LHCN-M2 (cell line): ENCODE data around the gene D2HGDH. TPM values are rescaled to one million over a fixed set of nuclear protein-coding genes. Genes with fewer than 3 reads are reported as not detected.
"Not testable (repeated sequence)": the region's sequence is repeated elsewhere in the genome, so short reads cannot be mapped to it uniquely, and the experiment has no call there.

Experiments used
- DNase-seq: peaks from one replicate; pipeline ENCODE4 v3.0.0-alpha.2; 2012; ENCODE audit warnings: low read depth
- total RNA-seq: library from RNA; depleted of rRNA; stranded (reverse); fragments of >200 nt; gene quantifications from 2 replicates; pipeline ENCODE4 v1.2.3, GENCODE V29; 2014

The D2HGDH gene
- total RNA-seq, 1 experiment from 2014 or later, result 12.7 TPM

DNA sequence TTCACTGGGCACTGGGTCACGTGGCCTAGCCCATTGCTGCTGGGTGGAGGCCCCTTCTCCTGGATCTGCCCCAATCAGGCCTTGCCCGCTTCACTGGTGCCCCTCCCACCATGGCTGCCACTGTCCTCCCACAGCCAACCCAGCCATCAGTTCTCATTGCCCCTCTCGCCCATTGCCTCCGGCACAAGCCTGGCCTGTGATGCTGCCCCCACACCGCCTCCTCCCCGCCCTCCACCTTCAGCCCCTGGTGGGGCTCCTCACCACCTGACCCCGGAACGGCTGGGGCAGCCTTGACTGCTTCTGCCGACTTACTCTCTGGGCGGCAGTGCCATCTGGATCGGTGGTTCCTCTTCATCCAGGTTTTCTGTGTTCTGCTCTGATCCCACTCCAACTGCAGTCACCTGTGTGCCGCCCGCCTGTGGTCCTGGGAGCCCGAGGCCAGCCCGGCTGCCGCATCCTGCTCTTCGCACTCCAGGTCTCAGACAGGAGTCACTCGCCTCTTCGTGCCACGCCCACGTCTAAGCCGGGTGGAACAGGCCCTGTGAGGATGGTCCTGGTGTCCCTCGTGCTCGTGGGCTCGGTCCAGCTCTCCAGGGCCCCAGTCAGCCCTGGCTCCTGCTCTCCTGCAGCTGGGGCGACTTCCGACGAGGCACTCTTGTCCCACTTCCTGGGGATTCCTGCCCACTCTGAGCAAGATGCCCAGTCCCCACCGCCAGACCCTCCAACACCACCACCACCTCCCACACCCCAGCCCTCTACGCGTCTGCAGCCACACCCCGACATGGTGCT, 14.2 kb downstream of the D2HGDH start:
- no peak for DNase-seq

DNA sequence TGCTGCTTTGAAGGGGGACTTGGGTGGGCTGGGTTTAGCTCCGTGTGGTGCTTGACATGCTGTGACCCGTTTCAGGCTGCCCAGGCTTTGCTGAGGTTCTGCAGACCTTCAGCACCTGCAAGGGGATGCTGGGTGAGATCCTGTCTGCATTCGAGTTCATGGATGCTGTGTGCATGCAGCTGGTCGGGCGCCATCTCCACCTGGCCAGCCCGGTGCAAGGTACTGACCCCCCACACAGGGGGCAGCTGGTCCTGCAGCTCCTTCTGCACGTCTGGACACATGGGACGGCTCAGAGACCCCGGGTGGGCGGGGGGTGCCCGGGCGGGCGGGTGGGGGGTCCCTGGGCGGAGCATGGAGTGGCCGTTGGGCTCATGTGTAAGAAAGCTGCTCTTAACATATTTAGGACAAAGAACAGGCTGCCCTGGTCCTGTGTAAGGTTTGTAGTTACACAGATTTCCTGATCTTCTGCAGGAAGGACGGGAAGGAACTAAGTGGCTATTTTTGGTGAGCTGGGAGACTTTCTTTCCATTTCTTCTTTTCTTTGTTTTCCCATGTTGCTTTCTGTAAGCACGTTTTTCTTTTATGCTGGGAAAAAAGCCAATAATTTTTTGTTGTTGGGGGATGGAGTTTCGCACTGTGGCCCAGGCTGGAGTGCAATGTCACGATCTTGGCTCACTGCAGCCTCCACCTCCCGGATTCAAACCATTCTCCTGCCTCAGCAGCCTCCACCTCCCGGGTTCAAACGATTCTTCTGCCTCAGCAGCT, 15.8 kb downstream of the D2HGDH start:
- no peak for DNase-seq

DNA sequence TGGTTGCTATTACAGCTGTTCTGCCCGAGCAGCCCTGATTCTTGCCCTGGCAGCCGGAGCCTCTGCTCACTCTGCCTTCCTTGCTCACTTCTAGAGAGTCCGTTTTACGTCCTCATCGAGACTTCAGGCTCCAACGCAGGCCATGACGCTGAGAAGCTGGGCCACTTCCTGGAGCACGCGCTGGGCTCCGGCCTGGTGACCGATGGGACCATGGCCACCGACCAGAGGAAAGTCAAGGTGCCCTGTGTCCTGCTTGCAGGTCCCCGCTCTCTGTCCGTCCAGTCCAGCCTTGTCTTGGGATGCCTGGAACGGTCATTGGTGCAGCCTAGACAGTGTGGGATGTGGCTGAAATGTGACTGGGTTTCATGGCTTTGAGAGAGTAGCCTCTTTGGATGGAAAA, 16.7 kb downstream of the D2HGDH start:
- DNase-seq, result no peak

DNA sequence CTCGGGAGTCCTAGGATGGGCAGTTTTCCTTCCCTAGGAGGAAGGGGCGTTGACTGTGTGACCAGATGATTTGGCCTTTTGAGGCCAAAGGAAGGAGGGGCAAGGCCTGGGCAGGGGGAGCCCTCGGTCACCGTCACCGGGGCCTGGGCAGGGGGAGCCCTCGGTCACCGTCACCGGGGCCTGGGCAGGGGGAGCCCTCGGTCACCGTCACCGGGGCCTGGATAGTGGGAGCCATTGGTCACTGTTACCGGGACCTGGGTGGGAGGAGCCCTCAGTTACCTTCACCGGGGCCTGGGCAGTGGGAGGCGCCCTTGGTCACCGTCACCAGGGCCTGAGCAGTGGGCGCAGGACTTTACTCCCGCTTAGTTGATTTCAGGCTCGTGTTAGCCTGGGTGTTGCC, 17.3 kb downstream of the D2HGDH start:
- DNase-seq, result no peak

DNA sequence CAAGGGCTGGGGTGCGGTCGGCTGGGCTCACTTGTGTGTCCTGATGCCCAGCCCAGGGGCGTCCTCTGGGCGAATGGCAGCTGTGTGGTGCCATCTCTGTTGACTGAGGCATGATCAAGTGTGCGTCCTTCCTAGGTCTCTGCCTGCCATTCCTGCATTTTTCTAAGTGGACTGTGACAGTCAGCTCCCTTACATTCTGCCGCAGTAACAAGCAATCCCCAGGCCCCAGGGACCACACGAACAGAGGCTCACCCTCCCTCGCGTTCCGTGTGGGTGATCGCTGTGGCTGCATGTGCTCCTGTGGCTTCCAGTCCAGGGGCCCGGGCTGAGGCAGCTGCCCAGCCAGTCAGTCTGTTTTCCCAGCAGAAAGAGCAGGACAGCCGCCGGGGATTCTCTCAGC, 17.8 kb downstream of the D2HGDH start:
- no peak for DNase-seq

DNA sequence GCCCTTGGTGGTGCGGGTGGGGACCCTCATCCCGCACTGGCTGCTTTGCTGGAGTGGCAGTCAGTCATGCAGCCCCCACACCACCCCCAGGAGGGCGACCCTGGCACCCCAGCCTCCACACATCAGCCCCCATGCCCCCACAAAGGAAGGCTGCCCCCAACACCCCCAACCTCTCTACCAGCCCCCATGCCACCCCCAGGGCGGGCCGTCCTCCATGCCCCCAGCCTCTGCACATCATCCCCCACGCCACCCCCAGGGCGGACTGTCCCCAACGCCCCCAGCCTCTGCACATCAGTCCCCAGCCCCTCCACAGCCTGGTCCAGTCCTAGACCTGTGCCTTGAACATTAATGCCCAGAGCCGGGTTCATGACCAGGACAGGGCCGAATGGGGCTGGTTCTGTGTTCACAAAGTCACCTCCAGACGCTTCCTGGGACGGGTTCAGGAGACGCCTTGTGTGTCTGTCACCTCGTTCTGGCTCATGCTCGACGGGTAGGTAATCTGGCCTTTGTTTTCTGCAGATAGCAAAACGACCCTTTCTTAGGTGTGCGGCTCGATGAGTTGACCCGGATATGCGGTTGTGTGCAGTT, 18.4 kb downstream of the D2HGDH start:
- DNase-seq, result no peak

DNA sequence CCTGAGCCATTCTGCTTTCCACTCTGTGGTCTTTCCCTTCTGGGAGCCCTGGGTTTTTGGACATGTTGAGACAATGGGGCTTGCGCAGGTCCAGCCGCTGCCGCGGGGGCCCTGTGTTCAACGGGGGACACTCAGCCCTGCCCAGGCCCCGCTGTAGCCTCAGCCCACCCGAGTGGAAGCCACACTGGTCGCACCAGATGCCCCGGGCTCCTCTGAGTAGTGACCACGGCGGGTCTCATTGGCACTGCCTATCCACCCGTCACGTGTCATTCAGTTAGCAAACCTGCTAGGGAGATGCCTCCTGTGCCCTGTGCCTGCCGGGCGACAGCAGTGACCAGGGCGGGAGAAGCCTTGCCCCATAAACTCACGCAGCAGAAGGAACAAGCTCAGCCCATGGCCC, 19.1 kb downstream of the D2HGDH start:
- no peak for DNase-seq

DNA sequence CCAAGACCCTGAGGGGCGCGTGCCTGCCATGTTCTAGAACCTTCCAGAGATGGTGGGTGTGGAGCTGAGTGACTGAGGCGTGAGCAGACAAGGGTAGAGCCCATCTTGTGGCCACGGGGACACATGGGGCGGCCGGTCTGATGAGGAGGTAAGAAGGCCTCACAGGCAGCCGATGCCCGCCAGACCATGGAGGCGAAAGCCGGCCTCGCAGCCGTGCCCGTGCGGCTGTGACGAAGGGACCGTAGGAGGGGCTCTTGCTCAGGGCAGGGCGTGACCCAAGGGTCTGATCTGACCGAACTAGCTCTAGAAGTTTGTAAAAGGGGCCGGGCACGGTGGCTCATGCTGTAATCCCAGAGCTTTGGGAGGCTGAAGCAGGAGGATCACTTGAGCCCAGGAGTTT, 19.6 kb downstream of the D2HGDH start:
- DNase-seq, result no peak

DNA sequence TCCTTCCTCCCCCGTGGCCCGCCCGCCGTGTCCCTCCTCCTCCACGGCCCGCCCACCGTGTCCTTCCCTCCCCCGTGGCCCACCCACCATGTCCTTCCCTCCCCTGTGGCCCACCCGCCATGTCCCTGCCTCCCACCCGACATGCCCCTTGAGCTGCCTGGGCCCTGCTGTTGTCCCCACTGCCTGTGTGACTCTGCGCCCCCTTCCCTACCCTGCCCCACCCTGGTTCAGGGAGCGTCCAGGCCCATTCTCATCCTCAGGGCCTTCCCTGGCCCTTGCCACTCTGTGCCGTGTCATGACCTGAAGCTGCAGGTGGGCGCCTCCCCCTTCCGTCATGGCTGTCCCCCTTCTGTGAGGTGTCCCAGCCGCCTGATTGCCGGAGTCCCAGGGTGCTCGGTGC, 20.7 kb downstream of the D2HGDH start:
- DNase-seq, result no peak

DNA sequence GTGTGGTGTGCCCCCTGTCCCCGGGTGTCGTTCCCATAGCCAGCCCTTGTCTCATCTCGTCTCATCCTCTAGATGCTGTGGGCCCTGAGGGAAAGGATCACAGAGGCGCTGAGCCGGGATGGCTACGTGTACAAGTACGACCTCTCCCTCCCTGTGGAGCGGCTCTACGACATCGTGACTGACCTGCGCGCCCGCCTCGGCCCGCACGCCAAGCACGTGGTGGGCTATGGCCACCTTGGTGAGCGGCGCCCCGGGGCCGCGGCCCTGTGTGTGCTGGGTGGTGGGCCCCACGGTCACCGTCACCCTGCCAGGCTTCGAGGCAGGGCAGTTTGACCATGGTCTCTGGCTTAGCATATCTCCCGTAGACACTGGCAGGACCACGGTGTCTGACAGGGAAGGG, 21.3 kb downstream of the D2HGDH start:
- no peak for DNase-seq

DNA sequence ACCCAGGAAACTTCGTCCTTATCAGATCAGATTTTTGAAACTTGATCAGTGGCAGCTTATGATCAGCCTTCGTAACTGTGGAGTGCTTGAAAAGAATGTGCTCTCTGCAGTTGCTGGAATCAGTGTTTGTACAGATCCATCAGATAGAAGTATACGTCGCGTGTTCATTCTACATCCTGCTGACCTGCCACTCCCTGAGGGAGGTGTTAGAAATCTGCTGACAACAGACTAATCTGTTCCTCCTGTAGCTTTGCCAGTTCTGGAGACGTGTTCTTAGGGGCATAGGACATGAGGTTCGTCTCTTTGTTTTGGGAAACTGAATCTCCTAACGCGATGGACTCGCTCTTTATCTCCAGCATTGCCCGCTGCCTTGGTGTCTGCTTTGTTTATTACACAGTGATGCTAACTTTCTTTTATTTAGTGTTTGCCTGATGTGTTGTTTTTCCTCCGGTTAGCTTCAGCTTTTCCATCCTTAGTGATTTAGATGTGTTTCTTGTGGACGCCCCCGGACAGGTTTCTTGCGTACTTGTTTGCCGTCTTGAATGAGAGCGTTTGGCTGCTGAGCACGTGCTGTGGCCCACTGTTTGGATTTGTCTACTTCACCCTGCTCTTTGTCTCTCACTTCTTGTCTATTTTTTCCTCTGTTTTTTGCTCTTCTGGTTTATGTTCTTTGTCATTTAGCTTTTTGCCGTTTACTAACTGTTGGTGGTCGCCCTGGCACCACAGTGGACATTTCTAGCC, 24.8 kb downstream of the D2HGDH start:
- DNase-seq, result no peak

DNA sequence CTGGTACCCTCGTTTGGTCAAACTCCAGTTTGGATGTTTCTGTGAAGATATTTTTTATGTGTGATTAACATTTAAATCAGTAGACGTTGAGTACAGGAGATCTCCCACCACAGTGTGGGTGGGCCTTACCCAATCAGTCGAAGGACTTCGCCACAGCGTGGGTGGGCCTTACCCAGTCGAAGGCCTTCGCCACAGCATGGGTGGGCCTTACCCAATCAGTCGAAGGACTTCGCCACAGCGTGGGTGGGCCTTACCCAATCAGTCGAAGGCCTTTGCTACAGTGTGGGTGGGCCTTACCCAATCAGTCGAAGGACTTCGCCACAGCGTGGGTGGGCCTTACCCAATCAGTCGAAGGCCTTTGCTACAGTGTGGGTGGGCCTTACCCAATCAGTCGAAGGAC, 25.5 kb downstream of the D2HGDH start:
- DNase-seq, result not testable (repeated sequence)

DNA sequence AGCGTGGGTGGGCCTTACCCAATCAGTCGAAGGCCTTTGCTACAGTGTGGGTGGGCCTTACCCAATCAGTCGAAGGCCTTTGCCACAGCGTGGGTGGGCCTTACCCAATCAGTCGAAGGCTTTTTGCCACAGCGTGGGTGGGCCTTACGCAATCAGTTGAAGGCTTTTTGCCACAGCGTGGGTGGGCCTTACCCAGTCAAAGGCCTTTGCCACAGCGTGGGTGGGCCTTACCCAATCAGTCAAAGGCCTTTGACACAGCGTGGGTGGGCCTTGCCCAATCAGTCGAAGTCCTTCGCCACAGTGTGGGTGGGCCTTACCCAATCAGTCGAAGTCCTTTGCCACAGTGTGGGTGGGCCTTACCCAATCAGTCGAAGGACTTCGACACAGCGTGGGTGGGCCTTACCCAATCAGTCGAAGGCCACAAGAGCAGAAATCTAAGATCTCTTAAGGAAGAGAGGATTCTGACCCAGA, 25.9 kb downstream of the D2HGDH start:
- no peak for DNase-seq

DNA sequence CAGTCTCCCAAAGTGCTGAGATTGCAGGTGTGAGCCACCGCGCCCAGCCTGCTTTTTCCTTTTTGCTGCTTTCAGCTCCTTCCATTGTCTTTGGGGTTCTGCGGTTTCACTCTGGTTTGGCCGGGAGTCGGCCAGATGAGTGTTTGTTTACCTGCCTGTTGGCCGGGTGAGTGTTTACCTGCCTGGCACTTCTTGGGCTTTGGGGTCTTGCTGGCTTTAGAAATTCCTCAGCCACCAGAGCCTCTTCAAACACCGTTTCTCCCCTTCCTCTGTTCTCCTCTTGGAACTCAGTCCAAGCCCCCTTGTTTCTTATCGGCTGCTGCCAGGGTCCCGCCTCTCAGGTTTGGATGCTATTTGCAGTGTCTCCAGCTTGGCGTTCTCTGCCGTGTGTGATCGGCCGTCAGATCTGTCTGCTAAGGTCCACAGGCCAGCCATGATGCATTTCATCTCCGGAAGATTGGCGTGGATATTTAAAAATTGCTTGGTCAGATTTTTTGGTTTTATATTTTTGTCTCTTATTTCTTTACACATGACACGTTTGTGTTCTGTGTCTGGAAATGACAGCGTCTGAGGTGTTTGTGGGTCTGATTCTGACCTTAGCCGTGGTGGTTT, 28.0 kb downstream of the D2HGDH start:
- DNase-seq, result no peak

DNA sequence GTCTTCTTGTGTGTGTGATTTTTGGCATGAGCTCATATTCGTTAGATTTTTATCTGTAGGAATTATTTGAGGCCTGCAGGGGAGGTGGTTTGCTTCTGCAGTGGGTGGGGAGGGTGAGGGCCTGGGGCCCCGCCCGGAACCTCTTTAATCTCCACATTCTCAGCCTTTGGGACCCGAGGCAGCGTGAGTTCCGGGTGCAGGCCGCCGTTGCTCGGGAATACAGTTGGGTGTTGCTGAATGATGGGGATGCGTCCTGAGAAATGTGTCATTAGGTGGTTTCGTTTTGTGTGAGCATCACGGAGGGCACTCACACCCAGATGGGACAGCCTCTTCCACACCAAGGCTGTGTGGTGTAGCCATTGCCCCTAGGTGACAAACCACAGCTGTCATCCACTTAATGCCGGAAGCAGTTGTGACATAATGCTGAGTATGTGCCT, 28.5 kb downstream of the D2HGDH start:
- no peak for DNase-seq

DNA sequence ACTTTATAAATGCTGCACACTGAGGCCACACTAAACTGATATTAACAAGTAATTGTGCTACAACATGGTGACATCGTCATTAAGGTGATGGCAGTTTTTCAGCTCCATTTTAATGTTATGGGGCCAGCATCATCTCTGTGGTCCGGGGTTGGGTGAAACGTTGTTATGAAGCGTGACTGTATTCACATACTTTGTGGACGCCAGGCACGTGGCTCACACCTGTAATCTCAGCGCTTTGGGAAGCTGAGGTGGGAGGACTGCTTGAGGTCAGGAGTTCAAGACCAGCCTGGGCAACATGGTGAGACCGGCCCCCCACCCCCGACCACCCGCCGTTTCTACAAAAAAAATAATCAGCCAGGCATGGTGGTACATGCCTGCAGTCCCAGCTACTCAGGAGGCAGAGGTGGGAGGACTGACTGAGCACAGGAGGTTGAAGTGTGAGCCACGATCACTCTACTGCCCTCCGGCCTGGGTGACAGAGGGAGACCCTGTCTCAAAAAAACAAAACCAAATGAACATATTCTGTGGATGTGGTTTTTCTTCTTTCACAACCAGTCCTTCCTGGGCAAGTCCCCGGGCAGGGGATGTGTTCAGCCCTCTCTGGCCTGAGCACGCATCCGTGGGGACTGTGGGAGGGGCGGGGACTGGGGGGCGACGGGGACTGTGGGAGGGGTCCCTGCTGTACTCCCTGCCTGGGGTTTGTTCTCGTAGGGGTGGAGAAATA, 29.3 kb downstream of the D2HGDH start:
- no peak for DNase-seq

DNA sequence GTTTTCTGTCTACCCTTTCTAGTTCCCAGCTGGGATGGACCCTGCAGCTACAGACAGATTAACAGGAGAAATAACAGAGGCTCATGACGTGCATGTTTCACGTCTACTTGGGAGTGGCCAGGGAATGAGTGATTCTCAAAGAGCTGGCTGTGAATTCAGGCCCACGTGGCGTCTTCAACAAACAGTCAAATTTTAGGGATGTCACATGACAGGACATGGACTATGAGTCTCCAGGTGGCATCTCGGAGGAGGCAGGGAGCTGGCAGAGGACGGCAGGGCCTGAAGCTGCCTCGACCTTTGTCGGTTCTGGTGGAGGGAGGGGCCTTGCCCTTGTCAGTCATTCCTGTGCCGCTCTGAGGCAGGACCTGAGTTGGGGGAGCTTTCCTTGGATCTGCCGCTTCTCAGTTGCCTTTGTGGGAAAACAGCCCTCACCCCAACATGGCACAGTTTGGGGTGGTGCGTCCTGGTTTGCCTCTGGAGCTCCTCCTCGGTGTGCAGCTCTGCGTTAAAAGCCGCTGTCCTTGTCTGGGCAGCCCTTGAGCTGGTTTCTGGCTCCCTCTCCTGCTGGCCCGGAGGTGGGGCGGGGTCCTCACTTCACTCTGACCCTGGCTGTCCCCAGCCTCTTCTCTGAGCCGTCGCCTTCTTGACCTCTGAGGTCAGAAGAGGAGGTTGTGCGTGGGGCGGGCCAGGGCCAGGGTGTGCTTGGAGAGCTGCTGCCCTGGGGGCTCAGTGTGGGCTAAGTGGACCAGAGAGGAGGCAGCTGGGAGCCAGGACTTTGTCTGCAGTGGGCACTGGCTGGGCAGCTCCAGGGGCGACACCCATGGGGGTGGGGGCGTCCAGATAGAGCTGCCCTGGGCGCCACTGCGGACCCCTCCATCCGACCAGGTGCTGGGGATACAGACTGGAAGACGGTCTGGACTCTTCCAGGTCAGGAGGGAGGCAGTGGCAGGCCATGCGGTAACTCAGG, 30.1 kb downstream of the D2HGDH start:
- no peak for DNase-seq

DNA sequence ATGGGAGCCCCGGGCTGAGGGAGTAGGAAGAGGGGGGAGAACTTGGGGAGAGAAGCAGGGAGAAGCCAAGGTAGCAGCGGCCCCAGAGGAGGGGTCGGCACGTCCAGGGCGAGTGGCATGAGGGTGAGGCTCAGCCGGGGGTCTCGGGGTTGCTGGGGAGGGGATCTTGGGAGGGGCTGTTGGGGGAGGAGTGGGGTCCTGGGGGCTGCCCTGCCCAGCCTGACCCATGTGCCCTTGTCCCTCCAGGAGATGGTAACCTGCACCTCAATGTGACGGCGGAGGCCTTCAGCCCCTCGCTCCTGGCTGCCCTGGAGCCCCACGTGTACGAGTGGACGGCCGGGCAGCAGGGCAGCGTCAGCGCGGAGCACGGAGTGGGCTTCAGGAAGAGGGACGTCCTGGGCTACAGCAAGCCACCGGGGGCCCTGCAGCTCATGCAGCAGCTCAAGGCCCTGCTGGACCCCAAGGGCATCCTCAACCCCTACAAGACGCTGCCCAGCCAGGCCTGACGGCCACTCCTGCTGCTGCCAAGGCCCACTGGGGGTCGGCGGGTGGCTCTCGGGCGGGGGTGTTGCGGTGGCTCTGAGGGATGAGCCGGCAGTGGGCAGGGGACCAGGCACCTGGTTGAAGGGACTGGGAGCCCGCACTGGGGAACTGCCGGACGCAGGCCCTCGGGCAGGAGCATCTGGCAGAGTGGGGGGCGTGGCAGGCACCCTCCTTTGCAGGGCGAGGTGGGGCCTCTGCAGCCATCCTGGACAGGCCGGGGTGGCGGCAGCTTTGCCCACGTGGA, 33.2 kb downstream of the D2HGDH start:
- no peak for DNase-seq

DNA sequence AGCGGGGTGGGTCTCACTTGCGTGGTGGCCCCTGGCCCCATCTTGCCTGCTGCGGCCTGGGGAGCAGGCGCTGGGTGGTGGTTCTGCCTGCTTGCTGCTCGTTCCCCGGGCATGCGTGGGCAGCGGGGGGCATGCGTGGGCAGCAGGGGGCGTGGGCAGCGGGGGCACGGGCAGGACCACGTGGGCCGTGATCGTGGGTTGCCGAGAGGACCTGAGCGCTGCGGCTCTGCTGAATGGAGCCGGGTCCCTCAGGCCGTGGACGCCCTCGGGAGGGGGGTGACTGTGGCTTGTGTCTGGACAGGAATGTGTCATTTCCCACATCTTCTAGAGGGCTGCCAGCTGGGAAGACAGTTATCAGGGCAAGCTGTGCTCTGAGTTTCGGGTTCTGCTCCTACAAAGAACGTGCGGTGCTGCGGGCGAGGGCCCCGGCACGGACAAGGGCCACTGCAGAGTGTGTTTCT, 33.9 kb downstream of the D2HGDH start:
- DNase-seq, result no peak
